ENCODE data around the gene FOXP3. TPM values are rescaled to one million over a fixed set of nuclear protein-coding genes. Genes with fewer than 3 reads are reported as not detected.

Gene FOXP3
- total RNA-seq = not detected

DNA sequence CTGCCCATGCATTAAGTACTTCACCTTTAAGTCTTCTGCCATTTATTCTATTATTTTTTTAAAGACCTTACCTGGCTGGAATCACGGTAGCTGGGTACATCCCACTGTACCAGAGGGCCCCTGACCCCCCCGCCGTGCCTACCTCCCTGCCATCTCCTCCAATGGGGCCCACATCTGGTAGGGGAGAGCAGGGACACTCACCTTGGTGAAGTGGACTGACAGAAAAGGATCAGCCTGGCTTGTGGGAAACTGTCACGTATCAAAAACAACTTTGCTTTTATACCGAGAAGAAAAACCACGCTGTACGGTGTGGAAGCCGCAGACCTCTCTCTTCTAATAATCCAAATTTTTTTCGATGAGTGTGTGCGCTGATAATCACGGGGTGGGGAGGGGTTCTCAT, at the start of gene FOXP3:
TSS of gene FOXP3 (minus strand) at position 251 of the 400 bp plus-strand sequence. CDS start 6,205 bp downstream, outside the sequence.

GRCh38 chrX:49303346-49303745, 38.8 kb upstream of the FOXP3 start, which contains the start of gene GAGE10:
TSS of gene GAGE10 (plus strand) at chrX:49303646. CDS start at chrX:49304860, 1,214 bp downstream.

DNA sequence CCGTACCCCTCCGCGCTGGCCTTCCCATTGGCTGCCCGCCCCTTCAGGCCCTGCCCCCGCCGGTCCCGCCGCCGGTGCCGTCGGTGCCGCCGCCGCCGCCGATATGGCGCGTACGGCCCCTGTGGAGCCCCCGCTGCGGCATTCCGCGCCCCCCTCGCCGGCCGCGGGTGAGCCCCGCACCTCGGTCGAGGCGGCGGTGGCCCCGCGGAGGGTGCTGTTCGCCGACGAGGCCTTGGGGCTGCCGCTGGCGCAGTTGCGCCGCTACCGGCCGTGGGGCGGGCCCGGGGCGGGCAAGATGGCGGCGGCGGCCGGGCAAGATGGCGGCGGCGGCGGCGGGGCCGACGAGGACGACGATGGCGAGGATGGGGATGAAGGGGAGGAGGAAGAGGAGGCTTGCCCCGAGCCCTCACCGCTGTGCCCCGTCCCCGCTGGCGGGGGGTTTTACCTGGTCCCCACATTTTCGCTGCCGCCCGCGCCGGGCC, 5.3 kb upstream of the FOXP3 start, which contains the start of gene PPP1R3F:
TSS of gene PPP1R3F (plus strand) at position 27 of the 482 bp plus-strand sequence. CDS start at position 104, 77 bp downstream.

GRCh38 chrX:49233176-49233575, 31.3 kb downstream of the FOXP3 start, which contains the start of gene CACNA1F:
TSS of gene CACNA1F (minus strand) at chrX:49233340. CDS start at chrX:49233309, 31 bp downstream.

Other genes starting within 250 kb of the FOXP3 start
- gene TFE3, start 221.4 kb downstream of the FOXP3 start, total RNA-seq = 26.9 TPM
- 5.6 TPM for gene CCDC120, start 205.7 kb downstream of the FOXP3 start, total RNA-seq
- 8.6 TPM for gene PRAF2, start 190.7 kb downstream of the FOXP3 start, total RNA-seq
- gene WDR45, start 184.8 kb downstream of the FOXP3 start, total RNA-seq = 41.8 TPM
- 26.9 TPM for gene GPKOW, start 141.0 kb downstream of the FOXP3 start, total RNA-seq
- 6.5 TPM for gene MAGIX, start 102.0 kb downstream of the FOXP3 start, total RNA-seq
- 3.4 TPM for gene PLP2, start 92.8 kb downstream of the FOXP3 start, total RNA-seq
- 6.6 TPM for gene PRICKLE3, start 78.3 kb downstream of the FOXP3 start, total RNA-seq
- gene SYP, start 64.5 kb downstream of the FOXP3 start, total RNA-seq = 152 TPM
- 27.9 TPM for gene CACNA1F, start 31.4 kb downstream of the FOXP3 start, total RNA-seq
- 11.6 TPM for gene CCDC22, start 29.2 kb downstream of the FOXP3 start, total RNA-seq
- 9.8 TPM for gene PPP1R3F, start 5.1 kb upstream of the FOXP3 start, total RNA-seq
- not detected for gene GAGE10, start 38.9 kb upstream of the FOXP3 start, total RNA-seq
- gene GAGE12J, start 57.3 kb upstream of the FOXP3 start, total RNA-seq = not detected
- not detected for gene GAGE13, start 66.9 kb upstream of the FOXP3 start, total RNA-seq